HepG2 (cell line): ENCODE measurements around the gene NNAT. TPM values are rescaled to one million over a fixed set of nuclear protein-coding genes. Genes with fewer than 3 reads are reported as not detected.
A peak's percentile ranks its signal among the peaks of the same experiment; 100 is the strongest.

Source experiments
- ADNP ChIP-seq: sonication (generic); formaldehyde crosslinking; IDR thresholded peaks from 2 replicates; pipeline ENCODE4 v1.4.0; 2020; ENCODE audit warnings: missing genetic modification reagents
- ARID4A ChIP-seq: sonication (generic); formaldehyde crosslinking; IDR thresholded peaks from 2 replicates; pipeline ENCODE4 v1.5.0; 2020; ENCODE audit warnings: mild to moderate bottlenecking, missing genetic modification reagents, borderline replicate concordance
- CTCF ChIP-seq: sonication (generic); formaldehyde crosslinking; IDR thresholded peaks from 2 replicates; pipeline ENCODE4 v1.5.0; 2020; ENCODE audit warnings: mild to moderate bottlenecking, missing genetic modification reagents, moderate library complexity
- ERF ChIP-seq: IDR thresholded peaks from 2 replicates; pipeline ENCODE4 v1.6.1; 2018; ENCODE audit warnings: missing biosample characterization, missing genetic modification reagents
- FOXJ3 ChIP-seq: sonication (generic); formaldehyde crosslinking; IDR thresholded peaks from 2 replicates; pipeline ENCODE4 v1.4.0; 2020; ENCODE audit warnings: missing genetic modification reagents, mild to moderate bottlenecking, borderline replicate concordance
- HDAC2 ChIP-seq: sonication (generic); formaldehyde crosslinking; IDR thresholded peaks from 2 replicates; pipeline ENCODE4 v1.4.0; 2020; ENCODE audit warnings: missing genetic modification reagents
- IRF9 ChIP-seq: sonication (generic); formaldehyde crosslinking; IDR thresholded peaks from 2 replicates; pipeline ENCODE4 v1.8.0; 2022; ENCODE audit warnings: missing genetic modification reagents, mild to moderate bottlenecking, borderline replicate concordance
- ISX ChIP-seq: sonication (generic); formaldehyde crosslinking; conservative IDR thresholded peaks from 2 replicates; pipeline ENCODE4 v1.5.0; 2020; ENCODE audit warnings: missing genetic modification reagents
- KLF16 ChIP-seq, 2 experiments: sonication (generic) in 1 of 2; formaldehyde crosslinking in 1 of 2; IDR thresholded peaks; 2 replicates each; pipeline versions ENCODE4 v1.6.1 to v1.8.0; 2016 to 2023; ENCODE audit warnings: missing genetic modification reagents in 2 of 2, missing compliant biosample characterization in 1 of 2
- MYC ChIP-seq: sonication (generic); formaldehyde crosslinking; IDR thresholded peaks from 2 replicates; pipeline ENCODE4 v1.9.0; 2021; ENCODE audit warnings: missing genetic modification reagents, borderline replicate concordance
- PPARG ChIP-seq: conservative IDR thresholded peaks from 2 replicates; pipeline ENCODE4 v1.6.1; 2016; ENCODE audit warnings: missing biosample characterization, missing genetic modification reagents
- TIGD3 ChIP-seq: sonication (generic); formaldehyde crosslinking; IDR thresholded peaks from 2 replicates; pipeline ENCODE4 v1.5.1; 2020; ENCODE audit warnings: mild to moderate bottlenecking, missing genetic modification reagents, borderline replicate concordance
- ZNF264 ChIP-seq: sonication (generic); formaldehyde crosslinking; IDR thresholded peaks from 2 replicates; pipeline ENCODE4 v1.4.0; 2020; ENCODE audit warnings: missing genetic modification reagents
- ZNF335 ChIP-seq: sonication (generic); formaldehyde crosslinking; IDR thresholded peaks from 2 replicates; pipeline ENCODE4 v1.4.0; 2020; ENCODE audit warnings: missing genetic modification reagents
- ZNF441 ChIP-seq: sonication (generic); formaldehyde crosslinking; IDR thresholded peaks from 2 replicates; pipeline ENCODE4 v1.7.0; 2021; ENCODE audit warnings: missing genetic modification reagents, borderline replicate concordance
- ZNF557 ChIP-seq: sonication (generic); formaldehyde crosslinking; IDR thresholded peaks from 2 replicates; pipeline ENCODE4 v1.4.0; 2020; ENCODE audit warnings: missing genetic modification reagents
- ZNF558 ChIP-seq: sonication (generic); formaldehyde crosslinking; IDR thresholded peaks from 2 replicates; pipeline ENCODE4 v1.9.0; 2022; ENCODE audit warnings: mild to moderate bottlenecking, missing genetic modification reagents, borderline replicate concordance
- ZNF720 ChIP-seq: sonication (generic); formaldehyde crosslinking; IDR thresholded peaks from 2 replicates; pipeline ENCODE4 v1.4.0; 2020; ENCODE audit warnings: missing genetic modification reagents
- polyA plus RNA-seq, 8 experiments: library from polyadenylated mRNA; depleted of rRNA in 3 of 8; stranded (reverse) in 7 of 8; unstranded in 1 of 8; fragments of >200 nt; fragmentation: Illumina TruSeq in 4 of 8; extraction: Trizol in 4 of 8; gene quantifications; 2 replicates each; pipeline versions ENCODE4 v1.2.1 to v1.2.3, GENCODE V29; 2011 to 2016; ENCODE audit warnings: low read depth in 4 of 8, missing spikeins in 1 of 8, mixed read lengths in 1 of 8; ENCODE audit not compliant: insufficient read depth in 1 of 8
- total RNA-seq, 5 experiments: library from RNA; depleted of rRNA; stranded (reverse); fragments of >200 nt; fragmentation: Illumina TruSeq; extraction: Trizol; gene quantifications; 2 replicates each; pipeline ENCODE4 v1.2.3, GENCODE V29; 2016; ENCODE audit warnings: low read depth in 1 of 5
- TF ChIP-seq, protein P1 (sequence below): IDR thresholded peaks from 2 replicates; pipeline ENCODE4 v1.6.1; 2012; ENCODE audit warnings: inconsistent platforms
- TF ChIP-seq, protein P2 (sequence below): IDR thresholded peaks from 2 replicates; pipeline ENCODE4 v1.6.1; 2016; ENCODE audit warnings: missing compliant biosample characterization, missing genetic modification reagents, borderline replicate concordance

Gene NNAT
- total and polyA plus RNA-seq, 2 of the 13 experiments (the other 11 are each of a cell fraction or from before 2014, with no cell fraction given) = not detected

- TF ChIP-seq CTCF (CRISPR knock-in tag) (no peak), HDAC2 (CRISPR knock-in tag) (peak; percentile 41; the same call in 1 of the 2 replicates), TIGD3 (CRISPR knock-in tag) (peak; percentile 20; the same call in 1 of the 2 replicates), FOXJ3 (CRISPR knock-in tag) (peak; percentile 27; the same call in 1 of the 2 replicates), ZNF441 (0 out of 2 replicates have a peak, but pooled peaks have one; percentile 44), KLF16 (CRISPR knock-in tag; IDR thresholded peaks at IDR 0.05) (0 out of 4 replicates have a peak, but pooled peaks of 1 of the 2 experiments have one; percentile 28), ISX (CRISPR knock-in tag) (0 out of 2 replicates have a peak, but pooled peaks have one; percentile 73), MYC (CRISPR knock-in tag) (peak; percentile 68), ZNF264 (CRISPR knock-in tag) (peak; percentile 46; the same call in 1 of the 2 replicates), ARID4A (CRISPR knock-in tag) (peak; percentile 59; the same call in 1 of the 2 replicates), ERF (CRISPR knock-in tag) (no peak), ZNF557 (no peak), ZNF720 (CRISPR knock-in tag) (no peak), ZNF335 (CRISPR knock-in tag) (peak; percentile 98), PPARG (CRISPR knock-in tag) (0 out of 2 replicates have a peak, but pooled peaks have one; percentile 17), IRF9 (CRISPR knock-in tag) (peak; percentile 46; the same call in 1 of the 2 replicates), ZNF558 (no peak), ADNP (CRISPR knock-in tag) (no peak)
- TF ChIP-seq, protein P1, sequence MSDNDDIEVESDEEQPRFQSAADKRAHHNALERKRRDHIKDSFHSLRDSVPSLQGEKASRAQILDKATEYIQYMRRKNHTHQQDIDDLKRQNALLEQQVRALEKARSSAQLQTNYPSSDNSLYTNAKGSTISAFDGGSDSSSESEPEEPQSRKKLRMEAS = peak; percentile 75
- TF ChIP-seq, protein P2, sequence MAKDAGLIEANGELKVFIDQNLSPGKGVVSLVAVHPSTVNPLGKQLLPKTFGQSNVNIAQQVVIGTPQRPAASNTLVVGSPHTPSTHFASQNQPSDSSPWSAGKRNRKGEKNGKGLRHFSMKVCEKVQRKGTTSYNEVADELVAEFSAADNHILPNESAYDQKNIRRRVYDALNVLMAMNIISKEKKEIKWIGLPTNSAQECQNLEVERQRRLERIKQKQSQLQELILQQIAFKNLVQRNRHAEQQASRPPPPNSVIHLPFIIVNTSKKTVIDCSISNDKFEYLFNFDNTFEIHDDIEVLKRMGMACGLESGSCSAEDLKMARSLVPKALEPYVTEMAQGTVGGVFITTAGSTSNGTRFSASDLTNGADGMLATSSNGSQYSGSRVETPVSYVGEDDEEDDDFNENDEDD (CRISPR knock-in tag) = peak; percentile 31; the same call in 1 of the 2 replicates
Measured at GRCh38 chr20:37526238-37526838, 5.3 kb downstream of the NNAT start (continued).
